ENCODE data around the gene PHACTR1. TPM values are rescaled to one million over a fixed set of nuclear protein-coding genes. Genes with fewer than 3 reads are reported as not detected.

The PHACTR1 gene
- total and polyA plus RNA-seq, 2 experiments from 2014 or later = 0.65 to 3.2 TPM

GRCh38 chr6:13081189-13081563 is 364.6 kb downstream of the PHACTR1 start:
- H3K79me2 ChIP-seq (ENCODE audit: insufficient read depth) = no peaks in the 10 kb centered on the region
- peaks cover 4% of the 10 kb centered on the region; the same call in 1 of the 2 replicates for H3K27me3 ChIP-seq (replicated peaks; ENCODE audit: insufficient read depth)
- H3K36me3 ChIP-seq (ENCODE audit: low read depth) = no peaks in the 10 kb centered on the region
- 78 to 80% methylated on average over 4 of the region's 4 CpGs for WGBS, 2 experiments (ENCODE audit: low coverage in 1 of 2, low lambda C conversion rate in 2 of 2, missing lambda C conversion rate in 2 of 2)
- no peak for TF ChIP-seq EZH2 (IDR thresholded peaks at IDR 0.05; ENCODE audit: insufficient read depth, poor library complexity, severe bottlenecking)
- no peak for TF ChIP-seq EZH2phosphoT487 (IDR thresholded peaks at IDR 0.05; ENCODE audit: insufficient read depth, low read depth)
- H3K9me2 ChIP-seq (ENCODE audit: insufficient read depth) = no peaks in the 10 kb centered on the region
- no peak overlapping the region for H2AFZ ChIP-seq
- H3K27ac ChIP-seq = no peak overlapping the region
- H3K4me3 ChIP-seq = no peak overlapping the region
- no peaks in the 10 kb centered on the region for H4K20me1 ChIP-seq (ENCODE audit: insufficient read depth)
- no peaks in the 10 kb centered on the region for H3K9me3 ChIP-seq (ENCODE audit: low read depth)
- in situ Hi-C loops (cut with MboI) = no loop called here
- DNase-seq = no peak
- H3F3A ChIP-seq (ENCODE audit: insufficient read depth) = no peaks in the 10 kb centered on the region
- no peak overlapping the region for H3K9ac ChIP-seq
- H3K4me1 ChIP-seq (ENCODE audit: insufficient read depth) = no peaks in the 10 kb centered on the region
- H3K4me2 ChIP-seq (ENCODE audit: unreplicated experiment) = no peak overlapping the region

GRCh38 chr6:13089296-13089994 is 372.9 kb downstream of the PHACTR1 start:
- H3K4me3 ChIP-seq = no peak overlapping the region
- H3K4me2 ChIP-seq (ENCODE audit: unreplicated experiment) = no peak overlapping the region
- H3K79me2 ChIP-seq (ENCODE audit: insufficient read depth) = no peaks in the 10 kb centered on the region
- H4K20me1 ChIP-seq (ENCODE audit: insufficient read depth) = no peaks in the 10 kb centered on the region
- H3K9ac ChIP-seq = no peak overlapping the region
- no peaks in the 10 kb centered on the region for H3K36me3 ChIP-seq (ENCODE audit: low read depth)
- H3K4me1 ChIP-seq (ENCODE audit: insufficient read depth) = peaks cover 11% of the 10 kb centered on the region; the same call in 1 of the 2 replicates
- no peaks in the 10 kb centered on the region for H3K9me3 ChIP-seq (ENCODE audit: low read depth)
- peaks cover 5% of the 10 kb centered on the region; the same call in 1 of the 2 replicates for H3F3A ChIP-seq (ENCODE audit: insufficient read depth)
- peak; percentile 68 for DNase-seq
- 26 to 36% methylated on average over 7 of the region's 7 CpGs for WGBS, 2 experiments (ENCODE audit: low coverage in 1 of 2, low lambda C conversion rate in 2 of 2, missing lambda C conversion rate in 2 of 2)
- H3K9me2 ChIP-seq (ENCODE audit: insufficient read depth) = no peaks in the 10 kb centered on the region
- H2AFZ ChIP-seq = no peak overlapping the region
- no peak overlapping the region for H3K27ac ChIP-seq
- TF ChIP-seq EZH2 (IDR thresholded peaks at IDR 0.05; ENCODE audit: insufficient read depth, poor library complexity, severe bottlenecking) (no peak), EZH2phosphoT487 (IDR thresholded peaks at IDR 0.05; ENCODE audit: insufficient read depth, low read depth) (no peak)
- no peaks in the 10 kb centered on the region for H3K27me3 ChIP-seq (replicated peaks; ENCODE audit: insufficient read depth)
- in situ Hi-C loops (cut with MboI) = no loop called here

GRCh38 chr6:13091192-13091591 is 374.6 kb downstream of the PHACTR1 start:
- H3K4me2 ChIP-seq (ENCODE audit: unreplicated experiment) = no peak overlapping the region
- H3K27me3 ChIP-seq (replicated peaks; ENCODE audit: insufficient read depth) = no peaks in the 10 kb centered on the region
- no peak overlapping the region for H3K27ac ChIP-seq
- TF ChIP-seq EZH2 (IDR thresholded peaks at IDR 0.05; ENCODE audit: insufficient read depth, poor library complexity, severe bottlenecking) (no peak), EZH2phosphoT487 (IDR thresholded peaks at IDR 0.05; ENCODE audit: insufficient read depth, low read depth) (no peak)
- no peaks in the 10 kb centered on the region for H3K9me2 ChIP-seq (ENCODE audit: insufficient read depth)
- no peak overlapping the region for H2AFZ ChIP-seq
- H3K4me1 ChIP-seq (ENCODE audit: insufficient read depth) = peaks cover 11% of the 10 kb centered on the region; the same call in 1 of the 2 replicates
- H3K79me2 ChIP-seq (ENCODE audit: insufficient read depth) = no peaks in the 10 kb centered on the region
- in situ Hi-C loops (cut with MboI) = no loop called here
- H3K4me3 ChIP-seq = no peak overlapping the region
- no peaks in the 10 kb centered on the region for H3K9me3 ChIP-seq (ENCODE audit: low read depth)
- peaks cover 5% of the 10 kb centered on the region; the same call in 1 of the 2 replicates for H3F3A ChIP-seq (ENCODE audit: insufficient read depth)
- no peaks in the 10 kb centered on the region for H3K36me3 ChIP-seq (ENCODE audit: low read depth)
- no peaks in the 10 kb centered on the region for H4K20me1 ChIP-seq (ENCODE audit: insufficient read depth)
- H3K9ac ChIP-seq = no peak overlapping the region
- DNase-seq = peak; percentile 1
- WGBS, 2 experiments (ENCODE audit: low coverage in 1 of 2, low lambda C conversion rate in 2 of 2, missing lambda C conversion rate in 2 of 2) = 42 to 54% methylated on average over 6 of the region's 6 CpGs

GRCh38 chr6:13094781-13095425 is 378.3 kb downstream of the PHACTR1 start:
- Histone ChIP-seq H3K9me3 (ENCODE audit: low read depth) (no peaks in the 10 kb centered on the region), H3K27ac (no peak overlapping the region), H2AFZ (no peak overlapping the region), H3K4me3 (no peak overlapping the region), H4K20me1 (ENCODE audit: insufficient read depth) (no peaks in the 10 kb centered on the region), H3K36me3 (ENCODE audit: low read depth) (no peaks in the 10 kb centered on the region), H3K9ac (no peak overlapping the region), H3F3A (ENCODE audit: insufficient read depth) (peaks cover under 1% of the 10 kb centered on the region; the same call in 1 of the 2 replicates), H3K4me2 (ENCODE audit: unreplicated experiment) (no peak overlapping the region), H3K27me3 (replicated peaks; ENCODE audit: insufficient read depth) (no peaks in the 10 kb centered on the region), H3K79me2 (ENCODE audit: insufficient read depth) (no peaks in the 10 kb centered on the region), H3K4me1 (ENCODE audit: insufficient read depth) (peaks cover 7% of the 10 kb centered on the region), H3K9me2 (ENCODE audit: insufficient read depth) (0 out of 2 replicates have a peak, but pooled peaks cover 3% of the 10 kb centered on the region)
- in situ Hi-C loops (cut with MboI) = no loop called here
- no peak for DNase-seq
- WGBS, 2 experiments (ENCODE audit: low coverage in 1 of 2, low lambda C conversion rate in 2 of 2, missing lambda C conversion rate in 2 of 2) = 87 to 95% methylated on average over 3 of the region's 3 CpGs
- TF ChIP-seq EZH2 (IDR thresholded peaks at IDR 0.05; ENCODE audit: insufficient read depth, poor library complexity, severe bottlenecking) = no peak
- TF ChIP-seq EZH2phosphoT487 (IDR thresholded peaks at IDR 0.05; ENCODE audit: insufficient read depth, low read depth) = no peak

Data from GM23248 (cell line).